NCI-H146 (cell line): ENCODE data around the gene NUP58.

ENCODE experiments used
- DNase-seq: peaks from one replicate; lab custom pipeline; 2025; lab: John Stamatoyannopoulos, UW

NUP58 gene

DNA sequence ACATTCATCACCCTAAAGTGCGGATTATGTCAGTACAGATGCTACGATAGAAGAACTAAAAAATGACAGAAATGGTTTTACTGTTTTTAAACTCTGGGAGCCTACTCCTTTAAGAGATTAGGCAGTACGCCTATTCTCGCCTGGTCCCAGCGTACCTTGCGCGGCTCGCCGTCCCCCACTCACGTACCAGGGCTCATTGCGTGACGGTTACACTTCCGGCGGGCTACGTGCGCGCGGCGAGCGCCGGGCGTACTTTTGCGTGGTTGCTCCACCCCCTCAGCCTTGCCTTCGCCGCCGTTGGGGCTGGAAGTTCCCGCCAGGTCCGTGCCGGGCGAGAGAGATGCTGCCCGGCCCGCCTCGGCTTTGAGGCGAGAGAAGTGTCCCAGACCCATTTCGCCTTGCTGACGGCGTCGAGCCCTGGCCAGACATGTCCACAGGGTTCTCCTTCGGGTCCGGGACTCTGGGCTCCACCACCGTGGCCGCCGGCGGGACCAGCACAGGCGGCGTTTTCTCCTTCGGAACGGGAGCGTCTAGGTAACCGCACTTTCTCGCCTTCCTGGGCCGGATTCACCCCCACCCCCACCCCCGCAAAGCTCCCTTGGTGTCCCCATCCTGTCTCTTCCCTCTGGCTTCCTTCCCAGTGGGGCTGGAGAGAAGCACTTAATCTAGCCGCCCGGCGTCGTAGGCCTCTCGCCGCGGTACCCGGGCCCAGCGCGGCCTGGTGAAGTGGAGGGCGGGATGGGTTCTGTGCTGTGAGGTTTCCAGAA is at the start of gene NUP58:
Gene NUP58 (plus strand): TSS at position 279 of the 767 bp plus-strand sequence. CDS start 149 bp downstream, at position 428.
- peak; percentile 93 for DNase-seq

DNA sequence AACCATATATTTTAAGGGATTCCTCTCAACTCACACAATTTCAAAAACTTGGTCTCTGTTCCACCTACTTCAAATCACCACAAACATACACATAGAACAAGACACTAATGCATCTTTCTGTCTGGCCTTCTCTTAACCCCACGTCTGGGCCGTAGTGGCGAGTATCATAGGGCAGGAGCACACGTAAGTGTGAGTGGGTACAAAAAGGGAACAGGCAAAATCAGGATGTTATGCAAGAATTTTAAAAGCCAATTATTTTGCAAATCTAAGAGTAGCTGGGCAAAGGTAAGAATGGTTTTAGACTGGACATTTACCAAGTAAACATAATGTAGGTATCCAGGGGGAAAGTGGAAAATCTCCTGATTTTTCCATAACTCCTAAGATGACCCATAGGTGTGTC is 49.2 kb upstream of the NUP58 start:
- no peak for DNase-seq

DNA sequence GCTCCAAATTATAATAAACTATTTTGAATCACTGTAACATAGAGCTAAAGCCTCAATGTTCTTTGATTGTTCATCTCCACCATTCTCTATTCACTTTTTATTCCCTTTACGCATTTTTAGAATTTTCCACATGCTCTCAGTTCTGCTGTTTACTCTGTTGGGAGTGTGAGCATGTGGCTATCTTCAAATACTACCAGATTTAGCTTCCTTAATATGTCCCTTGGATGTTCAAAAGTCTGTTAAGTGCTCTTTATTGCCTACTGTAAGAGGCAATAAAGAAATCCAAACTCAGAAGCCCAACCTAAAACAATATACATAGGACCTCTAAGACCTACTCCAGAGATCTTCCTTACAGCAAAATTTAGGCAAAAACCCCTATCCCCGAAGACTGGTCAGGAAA is 48.7 kb upstream of the NUP58 start:
- no peak for DNase-seq

- DNase-seq = no peak
These were observed 47.7 kb upstream of the NUP58 start for GRCh38 chr13:25253702-25254101.

GRCh38 chr13:25262261-25262660 is 39.2 kb upstream of the NUP58 start:
- DNase-seq = no peak

DNA sequence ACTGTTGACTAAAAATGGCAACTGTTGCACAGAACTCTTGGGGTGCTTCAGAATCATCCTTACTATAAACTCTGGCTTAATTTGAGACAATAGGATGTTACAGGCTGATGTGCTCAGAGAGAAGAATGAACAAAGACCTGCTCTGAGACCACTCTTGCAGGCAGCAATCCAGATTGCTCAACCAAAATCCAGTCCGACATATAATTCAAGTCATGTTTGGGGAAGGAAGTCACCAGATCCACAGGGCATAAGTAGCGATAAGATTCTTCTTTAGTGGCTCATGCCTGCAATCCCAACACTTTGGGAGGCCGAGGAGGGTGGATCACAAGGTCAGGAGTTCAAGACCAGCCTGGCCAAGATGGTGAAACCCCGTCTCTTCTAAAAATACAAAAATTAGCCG is 34.7 kb upstream of the NUP58 start:
- DNase-seq = no peak

DNA sequence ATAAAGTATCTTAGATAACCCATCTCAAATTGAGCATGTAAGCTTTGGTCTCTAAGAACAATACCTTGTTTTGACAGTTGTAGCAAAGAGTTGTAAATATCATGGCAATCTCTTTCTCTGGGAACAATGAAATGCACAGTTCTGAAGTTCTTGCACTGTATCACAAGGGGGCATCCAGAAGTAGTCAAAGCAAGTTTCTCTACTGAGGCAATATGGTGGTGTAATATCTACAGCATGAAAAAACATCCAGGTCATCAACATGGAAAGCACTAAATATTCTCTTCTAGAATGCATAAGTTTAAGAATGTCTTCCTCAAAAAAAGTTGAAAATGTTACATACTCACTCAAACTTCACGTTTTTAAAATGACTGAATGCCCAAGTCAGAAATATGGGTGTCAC is 33.7 kb upstream of the NUP58 start:
- no peak for DNase-seq

DNA sequence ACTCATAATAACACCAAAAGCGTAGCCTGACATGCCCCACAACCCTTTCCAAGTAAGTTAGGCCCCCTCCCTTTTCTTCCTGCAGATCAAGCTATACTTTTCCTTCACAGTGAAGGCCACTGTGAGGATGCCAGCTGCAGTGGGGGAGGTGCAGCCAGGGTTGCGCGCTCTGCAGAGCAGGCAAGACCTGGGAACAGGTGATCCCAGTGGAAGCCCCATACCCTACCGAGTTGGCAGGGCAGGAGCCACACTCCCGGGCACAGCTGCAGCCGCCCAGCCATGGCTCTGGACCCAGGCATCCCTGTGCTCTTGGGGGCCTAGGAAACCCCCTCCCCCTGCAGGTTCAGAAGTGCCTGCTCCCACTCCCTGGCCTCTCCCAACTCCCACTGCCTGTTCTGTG is 32.9 kb upstream of the NUP58 start:
- DNase-seq = no peak

- DNase-seq = no peak
These were observed 24.7 kb upstream of the NUP58 start for GRCh38 chr13:25276748-25277147.

GRCh38 chr13:25280396-25280795 is 21.0 kb upstream of the NUP58 start:
- DNase-seq = no peak

- DNase-seq = no peak
These were observed 20.1 kb upstream of the NUP58 start for GRCh38 chr13:25281193-25281934.

- no peak for DNase-seq
These were observed 19.5 kb upstream of the NUP58 start for GRCh38 chr13:25281935-25282332.

DNA sequence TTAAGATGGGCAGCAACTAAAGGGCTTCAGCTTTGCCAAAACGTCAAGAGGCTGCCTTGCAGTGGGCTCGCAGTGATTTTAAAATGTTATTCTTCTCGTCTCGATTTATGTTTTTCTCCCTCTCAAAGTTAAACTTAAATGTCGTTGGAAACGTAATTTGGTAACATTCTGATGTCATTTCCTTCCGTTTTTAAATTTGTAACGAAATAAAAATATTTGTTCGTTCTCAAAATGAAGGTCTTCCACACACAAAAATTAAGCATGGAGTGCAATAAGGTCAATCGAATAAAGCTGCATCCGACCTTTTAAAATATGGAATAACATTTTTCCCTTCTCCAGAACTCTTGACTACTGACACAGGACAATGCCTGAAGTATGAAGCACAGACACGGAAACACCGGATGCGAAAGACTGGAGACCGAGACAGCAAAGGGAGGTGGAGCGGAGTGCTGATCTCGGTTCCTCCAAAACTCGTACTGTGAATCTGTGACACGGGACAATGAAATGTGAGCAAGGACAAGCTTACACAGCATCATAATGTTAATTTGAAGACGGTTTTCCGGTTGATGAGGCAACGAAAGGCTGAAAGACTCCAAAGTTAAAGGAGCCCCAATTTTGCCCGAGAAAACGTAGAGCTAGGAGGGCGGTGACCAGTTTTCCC is 15.0 kb upstream of the NUP58 start:
- DNase-seq = peak; percentile 17

GRCh38 chr13:25286969-25287961 is 14.2 kb upstream of the NUP58 start, which contains the start of gene MTMR6:
TSS of gene MTMR6 (minus strand) at chr13:25287488. CDS start at chr13:25287247, 241 bp downstream.
- peak; percentile 93 for DNase-seq

DNA sequence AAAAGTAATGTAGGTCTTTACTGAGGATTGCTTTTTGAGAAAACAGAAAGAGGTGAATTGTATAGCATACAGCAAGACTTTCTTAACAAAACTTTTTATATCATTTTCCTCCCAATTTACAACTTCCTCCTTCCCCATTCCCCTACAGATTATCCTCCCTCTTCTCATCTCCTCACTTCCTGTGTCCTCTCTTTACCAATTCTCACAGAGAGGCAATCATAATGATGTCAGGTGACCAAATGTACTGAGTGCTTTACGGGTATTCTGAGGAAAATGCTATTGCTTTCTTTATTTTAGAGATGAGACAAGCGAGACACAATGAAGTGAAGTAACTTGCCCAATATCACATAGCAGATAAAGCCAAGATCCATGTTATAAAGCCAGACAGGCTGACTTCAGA is 12.5 kb upstream of the NUP58 start:
- no peak for DNase-seq

DNA sequence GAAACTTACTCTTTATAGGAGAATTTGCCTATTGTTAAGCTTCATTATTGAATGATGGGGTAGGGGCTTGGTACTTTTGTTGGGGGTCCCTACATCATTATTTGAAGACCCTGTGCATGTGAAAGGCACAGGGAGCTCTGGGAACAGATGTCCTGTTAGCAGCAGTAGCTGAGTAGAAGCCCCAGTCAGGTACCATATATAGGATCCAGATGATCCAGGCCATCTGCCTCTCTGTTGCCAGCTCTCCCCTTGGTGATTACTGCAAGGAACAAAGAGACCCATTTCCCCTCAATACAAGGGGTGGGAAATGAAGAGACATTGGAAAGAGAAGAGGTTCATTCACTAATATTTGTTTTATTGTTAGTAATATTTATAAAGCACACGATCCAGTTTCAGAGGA is 9.7 kb upstream of the NUP58 start:
- DNase-seq = no peak

DNA sequence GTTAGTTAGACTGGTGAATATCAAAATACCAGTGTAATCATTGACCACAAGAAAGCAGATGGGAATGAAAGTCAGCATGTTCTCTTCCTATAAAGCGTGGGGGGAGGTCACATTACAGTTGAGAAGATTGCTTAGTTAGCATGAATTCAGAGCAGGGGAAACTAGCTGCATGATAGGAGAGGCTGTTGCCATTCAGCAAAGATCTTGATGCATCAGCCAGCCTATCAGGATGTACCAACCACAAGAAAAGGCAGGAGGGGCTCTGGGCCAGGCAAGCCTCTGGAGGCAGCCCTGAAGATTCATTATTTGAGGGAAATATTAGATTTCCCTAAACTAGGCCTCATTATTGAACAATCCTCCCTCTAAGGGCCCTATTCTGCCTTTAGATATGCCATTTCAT is 9.1 kb upstream of the NUP58 start:
- DNase-seq = peak; percentile 43

GRCh38 chr13:25295228-25295627 is 6.2 kb upstream of the NUP58 start:
- DNase-seq = no peak

DNA sequence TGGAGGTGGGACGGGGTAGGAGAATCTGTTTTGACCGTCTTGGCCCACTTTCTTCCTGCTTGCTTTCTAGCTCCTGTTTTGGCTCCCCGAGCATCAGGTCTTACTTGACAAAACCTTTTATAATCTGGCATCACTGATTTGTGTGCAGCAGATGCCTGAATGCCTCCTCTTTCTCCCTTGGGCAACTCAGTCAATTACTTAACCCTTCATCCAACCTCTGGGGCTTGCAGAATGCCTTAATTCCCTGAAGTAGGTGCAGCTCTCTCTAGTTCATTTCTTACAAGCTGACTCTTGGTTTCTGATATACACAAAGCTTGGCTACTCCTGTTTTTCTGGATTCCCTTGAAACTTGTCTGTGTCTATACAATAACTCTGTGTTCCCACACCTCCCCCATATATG is 5.7 kb upstream of the NUP58 start:
- no peak for DNase-seq

DNA sequence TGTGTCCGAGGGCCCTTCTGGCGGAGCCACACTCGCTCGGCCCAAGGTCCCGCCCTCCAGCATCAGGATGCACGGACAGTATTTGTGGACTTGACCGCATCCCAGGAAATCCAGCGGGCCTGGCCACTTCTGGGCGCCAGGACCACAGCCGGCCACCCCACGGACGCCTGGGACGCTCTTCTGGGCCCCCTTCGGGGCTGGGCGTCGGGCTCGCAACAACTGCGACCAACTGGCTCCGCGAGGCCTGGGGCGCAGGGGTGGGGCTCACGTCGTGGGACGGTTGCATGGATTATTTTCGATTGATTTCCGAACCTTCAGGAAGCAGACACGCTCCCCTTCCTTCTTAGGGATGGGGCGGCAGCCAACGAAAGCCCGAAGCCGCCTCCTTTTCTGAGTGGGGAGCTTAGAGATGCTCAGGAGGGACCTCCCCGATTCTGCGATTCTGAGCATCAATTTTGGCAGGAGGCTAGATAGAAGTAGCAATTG is 521 bp upstream of the NUP58 start:
- peak; percentile 45 for DNase-seq

- no peak for DNase-seq
These were observed 696 bp downstream of the NUP58 start for GRCh38 chr13:25302121-25302520.
